Astrocyte (in vitro differentiated cells and primary cell): ENCODE data around the gene CERKL. TPM values are rescaled to one million over a fixed set of nuclear protein-coding genes. Genes with fewer than 3 reads are reported as not detected.

Experiments
- DNase-seq: peaks from one replicate; pipeline ENCODE4 v3.0.0-alpha.2; 2010; ENCODE audit warnings: low read depth
- FAIRE-seq: peaks from 2 replicates; lab custom pipeline; 2011; peaks lifted over from hg19 to GRCh38; lab: Jason Lieb, UNC
- H2AFZ ChIP-seq: 2 replicates; pipeline ENCODE4 v1.6.0; 2012; ENCODE audit warnings: low read depth, low read length, inconsistent platforms
- H3K27ac ChIP-seq: 2 replicates; pipeline ENCODE4 v1.5.1; 2011; ENCODE audit warnings: low read depth, low read length, inconsistent platforms
- H3K27me3 ChIP-seq: 2 replicates; pipeline ENCODE4 v1.6.0; 2011; ENCODE audit warnings: low read length, inconsistent platforms; ENCODE audit not compliant: insufficient read depth
- H3K36me3 ChIP-seq: 2 replicates; pipeline ENCODE4 v1.5.1; 2011; ENCODE audit warnings: low read length, inconsistent platforms; ENCODE audit not compliant: insufficient read depth
- H3K4me1 ChIP-seq: 2 replicates; pipeline ENCODE4 v1.5.1; 2011; ENCODE audit warnings: low read length, inconsistent platforms; ENCODE audit not compliant: insufficient read depth
- H3K4me2 ChIP-seq: 2 replicates; pipeline ENCODE4 v1.6.0; 2012; ENCODE audit warnings: low read length, inconsistent platforms
- H3K4me3 ChIP-seq: 2 replicates; pipeline ENCODE4 v1.5.1; 2011; ENCODE audit warnings: low read depth, mild to moderate bottlenecking, low read length, inconsistent platforms; ENCODE audit not compliant: insufficient read depth
- H3K79me2 ChIP-seq: 2 replicates; pipeline ENCODE4 v1.6.0; 2012; ENCODE audit warnings: mild to moderate bottlenecking, low read length, inconsistent platforms; ENCODE audit not compliant: insufficient read depth
- H3K9ac ChIP-seq: 2 replicates; pipeline ENCODE4 v1.6.0; 2012; ENCODE audit warnings: mild to moderate bottlenecking, low read length, inconsistent platforms
- H3K9me3 ChIP-seq: 2 replicates; pipeline ENCODE4 v1.5.1; 2012; ENCODE audit warnings: low read depth, mild to moderate bottlenecking, low read length, inconsistent platforms; ENCODE audit not compliant: insufficient read depth
- H4K20me1 ChIP-seq: 2 replicates; pipeline ENCODE4 v1.6.0; 2012; ENCODE audit warnings: low read length, inconsistent platforms; ENCODE audit not compliant: insufficient read depth
- H3K27ac Mint-ChIP-seq: one replicate; pipeline ENCODE4 v1.8.0; 2021; ENCODE audit warnings: mild to moderate bottlenecking, mixed read lengths; ENCODE audit not compliant: unreplicated experiment
- H3K27me3 Mint-ChIP-seq: one replicate; pipeline ENCODE4 v1.8.0; 2021; ENCODE audit warnings: low read depth, mixed read lengths; ENCODE audit not compliant: unreplicated experiment
- H3K36me3 Mint-ChIP-seq: one replicate; pipeline ENCODE4 v1.8.0; 2021; ENCODE audit warnings: low read depth, mixed read lengths; ENCODE audit not compliant: unreplicated experiment
- H3K4me1 Mint-ChIP-seq: one replicate; pipeline ENCODE4 v1.8.0; 2021; ENCODE audit warnings: low read depth, mixed read lengths; ENCODE audit not compliant: unreplicated experiment
- H3K4me3 Mint-ChIP-seq: one replicate; pipeline ENCODE4 v1.8.0; 2021; ENCODE audit warnings: mild to moderate bottlenecking, moderate library complexity, mixed read lengths; ENCODE audit not compliant: unreplicated experiment
- H3K9me3 Mint-ChIP-seq: one replicate; pipeline ENCODE4 v1.8.0; 2021; ENCODE audit warnings: mild to moderate bottlenecking, mixed read lengths; ENCODE audit not compliant: unreplicated experiment
- EZH2 ChIP-seq: IDR thresholded peaks from 2 replicates; pipeline ENCODE4 v1.6.1; 2012; ENCODE audit warnings: mild to moderate bottlenecking, low read length, inconsistent platforms; ENCODE audit not compliant: insufficient read depth
- total RNA-seq: library from RNA; stranded (reverse); gene quantifications from 2 replicates; pipeline ENCODE4 v1.2.1, GENCODE V29; 2021
- TF ChIP-seq, protein P1 (sequence below): IDR thresholded peaks from 2 replicates; pipeline ENCODE4 v1.5.1; 2011; ENCODE audit warnings: low read depth, mild to moderate bottlenecking, inconsistent platforms, low read length, moderate library complexity; ENCODE audit not compliant: insufficient read depth

Gene CERKL
- total RNA-seq, 1 donor from 2014 or later: 0.16 TPM

DNA sequence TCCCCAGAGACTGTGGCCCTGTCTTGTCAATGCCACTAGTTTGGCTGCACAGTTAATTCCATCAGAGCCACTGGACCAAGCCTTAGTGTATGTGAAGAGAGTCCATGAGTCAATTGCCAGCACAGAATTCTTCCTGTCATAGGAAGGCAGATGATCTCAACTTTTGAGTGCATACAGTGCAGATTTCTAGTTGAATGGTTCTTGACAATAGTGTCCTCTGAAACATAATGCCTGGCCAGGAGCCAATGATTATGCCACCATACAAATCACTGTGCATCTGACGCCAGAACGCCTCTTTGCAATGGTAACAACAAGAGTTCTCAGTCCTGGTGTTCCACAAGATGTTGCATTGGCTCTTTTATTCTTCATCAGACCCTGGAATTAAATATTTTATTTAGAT is 16.3 kb upstream of the CERKL start:
- H3K9ac ChIP-seq: no peak overlapping the region
- Mint-ChIP-seq H3K4me1 (no peaks in the 10 kb centered on the region), H3K27me3 (peaks cover 63% of the 10 kb centered on the region), H3K36me3 (no peaks in the 10 kb centered on the region), H3K9me3 (peaks cover 4% of the 10 kb centered on the region), H3K27ac (no peak overlapping the region), H3K4me3 (no peak overlapping the region)
- no peaks in the 10 kb centered on the region for H3K4me1 ChIP-seq
- DNase-seq (no peak), FAIRE-seq (no peak)
- no peaks in the 10 kb centered on the region for H3K9me3 ChIP-seq
- H3K27me3 ChIP-seq: peaks cover 35% of the 10 kb centered on the region
- no peak overlapping the region for H2AFZ ChIP-seq
- H3K79me2 ChIP-seq: no peaks in the 10 kb centered on the region
- H4K20me1 ChIP-seq: no peaks in the 10 kb centered on the region
- no peak overlapping the region for H3K4me2 ChIP-seq
- H3K36me3 ChIP-seq: no peaks in the 10 kb centered on the region
- TF ChIP-seq, protein P1, sequence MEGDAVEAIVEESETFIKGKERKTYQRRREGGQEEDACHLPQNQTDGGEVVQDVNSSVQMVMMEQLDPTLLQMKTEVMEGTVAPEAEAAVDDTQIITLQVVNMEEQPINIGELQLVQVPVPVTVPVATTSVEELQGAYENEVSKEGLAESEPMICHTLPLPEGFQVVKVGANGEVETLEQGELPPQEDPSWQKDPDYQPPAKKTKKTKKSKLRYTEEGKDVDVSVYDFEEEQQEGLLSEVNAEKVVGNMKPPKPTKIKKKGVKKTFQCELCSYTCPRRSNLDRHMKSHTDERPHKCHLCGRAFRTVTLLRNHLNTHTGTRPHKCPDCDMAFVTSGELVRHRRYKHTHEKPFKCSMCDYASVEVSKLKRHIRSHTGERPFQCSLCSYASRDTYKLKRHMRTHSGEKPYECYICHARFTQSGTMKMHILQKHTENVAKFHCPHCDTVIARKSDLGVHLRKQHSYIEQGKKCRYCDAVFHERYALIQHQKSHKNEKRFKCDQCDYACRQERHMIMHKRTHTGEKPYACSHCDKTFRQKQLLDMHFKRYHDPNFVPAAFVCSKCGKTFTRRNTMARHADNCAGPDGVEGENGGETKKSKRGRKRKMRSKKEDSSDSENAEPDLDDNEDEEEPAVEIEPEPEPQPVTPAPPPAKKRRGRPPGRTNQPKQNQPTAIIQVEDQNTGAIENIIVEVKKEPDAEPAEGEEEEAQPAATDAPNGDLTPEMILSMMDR: no peak
- TF ChIP-seq EZH2: no peak
- H3K27ac ChIP-seq: no peak overlapping the region
- H3K4me3 ChIP-seq: no peak overlapping the region

DNA sequence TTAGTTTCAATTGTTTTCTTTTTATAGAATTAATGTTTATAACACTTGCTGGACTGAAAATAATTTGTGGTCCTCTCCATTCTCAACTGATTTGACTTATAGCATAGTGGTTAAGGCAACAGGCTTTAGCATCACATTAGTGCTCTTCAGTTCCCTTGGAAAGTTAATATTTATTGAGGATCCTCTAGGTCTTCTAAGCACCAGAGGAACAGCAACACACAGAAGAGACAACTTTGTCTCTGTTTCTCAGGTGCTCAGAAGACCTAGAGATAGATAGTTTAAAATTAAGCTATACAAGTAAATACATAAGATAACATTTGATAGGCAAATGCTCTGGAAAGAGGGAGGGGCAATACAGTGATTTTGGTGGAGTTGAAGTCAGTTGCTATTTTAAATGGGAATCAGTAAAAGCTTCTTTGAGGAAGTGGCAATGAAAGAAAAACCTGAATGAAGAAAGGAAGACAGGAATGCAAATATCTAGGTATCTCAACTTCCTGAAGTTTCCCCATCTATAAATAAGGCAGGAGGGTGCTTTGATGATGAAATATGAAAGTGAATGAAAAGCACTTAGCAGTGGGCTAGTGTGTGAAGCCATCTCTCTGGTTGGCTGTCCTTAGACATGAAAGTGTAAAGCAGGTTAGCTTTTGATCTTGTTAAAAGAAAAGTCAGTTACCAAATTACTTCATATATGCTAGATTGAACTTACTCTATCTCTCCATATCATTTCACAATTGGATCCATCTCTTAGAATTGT is 15.5 kb upstream of the CERKL start:
- H3K4me2 ChIP-seq: no peak overlapping the region
- no peak overlapping the region for H3K27ac ChIP-seq
- H3K79me2 ChIP-seq: no peaks in the 10 kb centered on the region
- Mint-ChIP-seq H3K27ac (no peak overlapping the region), H3K9me3 (no peaks in the 10 kb centered on the region), H3K4me3 (no peak overlapping the region), H3K36me3 (no peaks in the 10 kb centered on the region), H3K4me1 (no peaks in the 10 kb centered on the region), H3K27me3 (peaks cover 60% of the 10 kb centered on the region)
- no peaks in the 10 kb centered on the region for H3K4me1 ChIP-seq
- TF ChIP-seq EZH2: no peak
- TF ChIP-seq, protein P1: no peak
- H3K27me3 ChIP-seq: peaks cover 35% of the 10 kb centered on the region
- H2AFZ ChIP-seq: no peak overlapping the region
- DNase-seq: no peak
- H3K9me3 ChIP-seq: no peaks in the 10 kb centered on the region
- H4K20me1 ChIP-seq: no peaks in the 10 kb centered on the region
- H3K9ac ChIP-seq: no peak overlapping the region
- H3K4me3 ChIP-seq: no peak overlapping the region
- no peak for FAIRE-seq
- no peaks in the 10 kb centered on the region for H3K36me3 ChIP-seq

DNA sequence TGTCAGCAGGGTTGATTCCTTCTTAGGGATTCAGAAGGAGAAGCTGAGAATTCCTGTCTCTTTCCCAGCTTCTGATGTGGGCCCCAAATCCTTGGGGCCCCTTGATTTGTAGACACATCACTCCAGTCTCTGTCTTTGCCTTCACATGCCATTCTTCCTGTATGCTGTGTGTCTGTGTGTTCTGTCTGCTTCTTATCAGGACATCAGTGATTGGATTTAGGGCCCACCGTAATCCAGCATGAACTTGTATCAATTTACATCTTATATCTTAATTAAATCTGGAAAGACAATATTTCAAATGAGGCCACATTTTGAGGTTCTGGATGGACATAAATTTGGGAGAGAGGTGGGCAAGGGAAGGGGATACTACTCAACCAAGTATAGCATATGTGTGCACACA is 13.7 kb upstream of the CERKL start:
- DNase-seq (no peak), FAIRE-seq (no peak)
- TF ChIP-seq, protein P1: no peak
- no peak for TF ChIP-seq EZH2
- H3K79me2 ChIP-seq: no peaks in the 10 kb centered on the region
- no peaks in the 10 kb centered on the region for H3K36me3 ChIP-seq
- no peak overlapping the region for H3K9ac ChIP-seq
- no peaks in the 10 kb centered on the region for H3K9me3 ChIP-seq
- Mint-ChIP-seq H3K36me3 (no peaks in the 10 kb centered on the region), H3K27ac (no peak overlapping the region), H3K9me3 (peaks cover 9% of the 10 kb centered on the region), H3K27me3 (peaks cover 60% of the 10 kb centered on the region), H3K4me3 (no peak overlapping the region), H3K4me1 (no peaks in the 10 kb centered on the region)
- H4K20me1 ChIP-seq: no peaks in the 10 kb centered on the region
- H2AFZ ChIP-seq: no peak overlapping the region
- peaks cover 37% of the 10 kb centered on the region for H3K27me3 ChIP-seq
- H3K4me3 ChIP-seq: no peak overlapping the region
- no peaks in the 10 kb centered on the region for H3K4me1 ChIP-seq
- H3K27ac ChIP-seq: no peak overlapping the region
- no peak overlapping the region for H3K4me2 ChIP-seq
